Neuronal stem cell (in vitro differentiated cells): ENCODE data around the gene REXO2.

Source experiments
- DNase-seq: peaks from one replicate; pipeline ENCODE4 v3.0.0-alpha.2; 2013; ENCODE audit warnings: low spot score
- H2AFZ ChIP-seq: one replicate; pipeline ENCODE4 v1.6.1; 2013; ENCODE audit warnings: mild to moderate bottlenecking, low read length, inconsistent platforms
- H2AK5ac ChIP-seq: 2 replicates; pipeline ENCODE4 v1.6.1; 2013; ENCODE audit warnings: low read depth, mild to moderate bottlenecking, inconsistent platforms, low read length, moderate library complexity, mixed read lengths
- H2BK120ac ChIP-seq: 2 replicates; pipeline ENCODE4 v1.6.1; 2013; ENCODE audit warnings: low read depth, mild to moderate bottlenecking, inconsistent platforms, low read length, moderate library complexity, mixed read lengths
- H2BK12ac ChIP-seq: one replicate; pipeline ENCODE4 v1.6.1; 2013; ENCODE audit warnings: low read length, inconsistent platforms
- H2BK15ac ChIP-seq: 2 replicates; pipeline ENCODE4 v1.6.1; 2013; ENCODE audit warnings: mild to moderate bottlenecking, low read length, inconsistent platforms, mixed read lengths
- H2BK5ac ChIP-seq: one replicate; pipeline ENCODE4 v1.6.1; 2013; ENCODE audit warnings: inconsistent platforms, mild to moderate bottlenecking, low read length, moderate library complexity
- H3K14ac ChIP-seq: one replicate; pipeline ENCODE4 v1.6.1; 2013; ENCODE audit warnings: low read length, inconsistent platforms
- H3K18ac ChIP-seq: 2 replicates; pipeline ENCODE4 v1.6.1; 2013; ENCODE audit warnings: low read length, inconsistent platforms
- H3K23ac ChIP-seq: 2 replicates; pipeline ENCODE4 v1.6.1; 2013; ENCODE audit warnings: low read depth, mild to moderate bottlenecking, mixed read lengths, low read length, inconsistent platforms; ENCODE audit not compliant: poor library complexity
- H3K27ac ChIP-seq: replicated peaks from 3 replicates; pipeline ENCODE4 v1.5.1; 2013; ENCODE audit warnings: low read length, inconsistent platforms
- H3K27me3 ChIP-seq, 3 experiments: 2 replicates each; pipeline ENCODE4 v1.6.1; 2013; ENCODE audit warnings: low read length in 3 of 3, mild to moderate bottlenecking in 2 of 3, inconsistent platforms in 1 of 3, low read depth in 1 of 3, mixed read lengths in 1 of 3, moderate library complexity in 1 of 3; ENCODE audit not compliant: control insufficient read depth in 3 of 3, insufficient read depth in 3 of 3
- H3K36me3 ChIP-seq, 2 donors: replicated peaks in 1 of 2; 2 replicates each; pipeline ENCODE4 v1.6.1; 2013; ENCODE audit warnings: low read length in 2 of 2; ENCODE audit not compliant: control insufficient read depth in 2 of 2, insufficient read depth in 2 of 2
- H3K4ac ChIP-seq: 2 replicates; pipeline ENCODE4 v1.6.1; 2013; ENCODE audit warnings: inconsistent platforms, mild to moderate bottlenecking, low read length, moderate library complexity
- H3K4me1 ChIP-seq, 2 donors: 1 replicate in 1 of 2; 2 replicates in 1 of 2; pipeline ENCODE4 v1.6.1; 2013; ENCODE audit warnings: low read length in 2 of 2, low read depth in 1 of 2; ENCODE audit not compliant: control insufficient read depth in 2 of 2, insufficient read depth in 1 of 2
- H3K4me2 ChIP-seq: one replicate; pipeline ENCODE4 v1.6.1; 2013; ENCODE audit warnings: mild to moderate bottlenecking, low read length, inconsistent platforms; ENCODE audit not compliant: insufficient read depth, poor library complexity, severe bottlenecking
- H3K4me3 ChIP-seq, 2 donors: 2 replicates each; pipeline ENCODE4 v1.5.1; 2013; ENCODE audit warnings: low read length in 2 of 2, mild to moderate bottlenecking in 2 of 2, inconsistent platforms in 1 of 2, moderate library complexity in 1 of 2
- H3K79me1 ChIP-seq: one replicate; pipeline ENCODE4 v1.6.1; 2013; ENCODE audit warnings: low read depth, mild to moderate bottlenecking, inconsistent platforms, low read length, moderate library complexity
- H3K9ac ChIP-seq: one replicate; pipeline ENCODE4 v1.6.1; 2013; ENCODE audit warnings: mild to moderate bottlenecking, low read depth, low read length, inconsistent platforms; ENCODE audit not compliant: poor library complexity
- H3K9me3 ChIP-seq, 2 donors: replicated peaks in 1 of 2; 2 replicates each; pipeline versions ENCODE3 to v1.6.1; 2013; ENCODE audit warnings: low read length in 2 of 2, mild to moderate bottlenecking in 2 of 2, inconsistent platforms in 1 of 2, low read depth in 1 of 2, mixed read lengths in 1 of 2, moderate library complexity in 1 of 2; ENCODE audit not compliant: control insufficient read depth in 2 of 2, insufficient read depth in 1 of 2
- H4K8ac ChIP-seq: one replicate; pipeline ENCODE4 v1.6.1; 2013; ENCODE audit warnings: low read depth, mild to moderate bottlenecking, inconsistent platforms, low read length, moderate library complexity
- H4K91ac ChIP-seq: one replicate; pipeline ENCODE4 v1.6.1; 2013; ENCODE audit warnings: low read length, low read depth, mild to moderate bottlenecking, inconsistent platforms; ENCODE audit not compliant: poor library complexity
- WGBS, 2 donors: extraction: QIAGEN DNeasy Blood & Tissue Kit; methylation state at CpG; one replicate each; pipeline ENCODE4 v1.1.7; 2013; ENCODE audit warnings: missing lambda C conversion rate in 2 of 2, mixed read lengths in 1 of 2; ENCODE audit not compliant: insufficient read length in 2 of 2, insufficient replicate concordance in 1 of 2; ENCODE audit errors: extremely low coverage in 2 of 2; 5-methylcytosine and 5-hydroxymethylcytosine counted together

The REXO2 gene

GRCh38 chr11:114432893-114433292 is 6.4 kb upstream of the REXO2 start:
- no peaks in the 10 kb centered on the region for H3K36me3 ChIP-seq
- H3K23ac ChIP-seq: no peak overlapping the region
- H2AFZ ChIP-seq: no peak overlapping the region
- no peak overlapping the region for H2AK5ac ChIP-seq
- H2BK15ac ChIP-seq: no peak overlapping the region
- H3K9ac ChIP-seq: no peak overlapping the region
- no peak overlapping the region for H2BK120ac ChIP-seq
- no peak overlapping the region for H2BK12ac ChIP-seq
- no peak overlapping the region for H4K8ac ChIP-seq
- H3K79me1 ChIP-seq: no peaks in the 10 kb centered on the region
- H3K4me3 ChIP-seq: no peak overlapping the region
- no peak overlapping the region for H3K4ac ChIP-seq
- DNase-seq: no peak
- no peak overlapping the region for H4K91ac ChIP-seq
- WGBS, 2 donors: no CpG with 5 or more reads among the region's 3 CpGs
- H3K14ac ChIP-seq: no peak overlapping the region
- no peak overlapping the region for H3K18ac ChIP-seq
- no peaks in the 10 kb centered on the region for H3K4me1 ChIP-seq
- no peak overlapping the region for H3K27ac ChIP-seq
- H3K4me2 ChIP-seq: no peak overlapping the region
- H3K9me3 ChIP-seq: no peaks in the 10 kb centered on the region
- H3K27me3 ChIP-seq: no peaks in the 10 kb centered on the region
- H2BK5ac ChIP-seq: no peak overlapping the region

DNA sequence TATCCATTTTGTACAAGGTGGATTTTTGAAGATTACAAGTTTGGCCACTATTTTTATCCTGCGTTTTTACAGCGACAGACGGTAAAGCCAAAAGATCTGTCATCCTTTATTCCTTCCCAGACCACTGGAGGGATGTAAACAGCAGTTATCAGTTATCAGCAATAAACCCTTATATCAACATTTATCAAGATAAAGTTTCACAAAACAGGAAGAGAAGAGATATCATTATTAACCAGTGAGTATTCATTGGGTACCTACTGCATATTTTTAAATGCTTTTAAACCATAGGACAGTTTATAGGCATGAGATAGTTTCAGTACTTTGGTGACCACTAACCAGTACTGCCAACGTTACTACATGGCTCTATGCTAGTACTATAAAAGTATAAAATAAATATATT is 5.9 kb upstream of the REXO2 start:
- H3K9me3 ChIP-seq: no peaks in the 10 kb centered on the region
- no peak overlapping the region for H2AFZ ChIP-seq
- no peaks in the 10 kb centered on the region for H3K36me3 ChIP-seq
- no peak overlapping the region for H3K18ac ChIP-seq
- H3K4ac ChIP-seq: no peak overlapping the region
- no peak overlapping the region for H2BK120ac ChIP-seq
- H3K27ac ChIP-seq: no peak overlapping the region
- WGBS, 2 donors: no CpG with 5 or more reads among the region's 4 CpGs
- H3K27me3 ChIP-seq: no peaks in the 10 kb centered on the region
- no peak overlapping the region for H3K23ac ChIP-seq
- no peak overlapping the region for H4K8ac ChIP-seq
- H2BK12ac ChIP-seq: no peak overlapping the region
- H3K4me1 ChIP-seq: no peaks in the 10 kb centered on the region
- no peak overlapping the region for H3K14ac ChIP-seq
- H2BK5ac ChIP-seq: no peak overlapping the region
- H3K4me2 ChIP-seq: no peak overlapping the region
- no peak overlapping the region for H2AK5ac ChIP-seq
- H3K9ac ChIP-seq: no peak overlapping the region
- no peaks in the 10 kb centered on the region for H3K79me1 ChIP-seq
- no peak overlapping the region for H2BK15ac ChIP-seq
- no peak overlapping the region for H4K91ac ChIP-seq
- no peak overlapping the region for H3K4me3 ChIP-seq
- no peak for DNase-seq

- Histone ChIP-seq H4K8ac (no peak overlapping the region), H3K9me3 (no peaks in the 10 kb centered on the region), H2BK15ac (no peak overlapping the region), H3K14ac (no peak overlapping the region), H2BK120ac (no peak overlapping the region), H3K4me1 (peaks cover 0 to 4% of the 10 kb centered on the region in 2 donors), H3K23ac (no peak overlapping the region), H3K4me2 (no peak overlapping the region), H2AFZ (peak overlapping the region; percentile 98), H2BK12ac (no peak overlapping the region), H3K18ac (no peak overlapping the region), H3K9ac (no peak overlapping the region), H2BK5ac (no peak overlapping the region), H2AK5ac (no peak overlapping the region), H3K27ac (no peak overlapping the region), H4K91ac (no peak overlapping the region), H3K27me3 (no peaks in the 10 kb centered on the region), H3K36me3 (no peaks in the 10 kb centered on the region), H3K4me3 (no peak overlapping the region), H3K79me1 (no peaks in the 10 kb centered on the region), H3K4ac (no peak overlapping the region)
- no peak for DNase-seq
- WGBS, 2 donors: no CpG with 5 or more reads among the region's 6 CpGs
Measured at GRCh38 chr11:114438303-114438702, 964 bp upstream of the REXO2 start.

DNA sequence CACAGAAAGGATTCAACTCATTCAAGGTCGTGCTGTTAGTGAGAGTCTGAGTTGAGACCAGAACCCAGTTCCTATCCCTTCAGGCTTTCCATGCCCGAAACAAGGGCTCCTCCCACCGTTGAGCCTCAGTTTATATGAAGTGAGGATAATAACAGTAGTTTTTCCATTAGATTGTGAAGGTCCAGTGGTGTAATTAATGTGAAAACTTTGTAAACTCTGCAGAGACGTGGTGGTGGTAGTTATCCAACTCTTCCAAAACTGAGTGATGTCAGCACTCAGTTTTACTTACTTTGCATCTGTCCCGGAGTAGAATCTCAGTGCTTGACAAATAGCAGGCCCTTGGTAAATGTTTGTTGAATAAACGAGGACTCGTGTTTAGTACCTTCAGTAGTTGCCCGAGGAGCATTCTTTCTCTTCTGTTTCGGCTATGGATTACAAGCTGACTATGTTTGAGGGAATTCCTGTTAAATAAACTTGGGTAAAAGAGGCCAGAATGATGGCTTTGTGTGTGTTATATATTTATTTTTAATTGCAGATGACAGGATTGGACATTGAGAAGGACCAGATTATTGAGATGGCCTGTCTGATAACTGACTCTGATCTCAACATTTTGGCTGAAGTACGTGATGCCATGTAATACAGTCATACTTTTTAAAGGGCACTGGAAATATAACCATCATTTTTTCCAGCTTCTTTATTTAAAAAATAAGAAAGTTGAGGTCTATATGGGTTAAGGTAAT is 1.0 kb downstream of the REXO2 start:
- WGBS, 2 donors: no CpG with 5 or more reads among the region's 10 CpGs
- Histone ChIP-seq H3K79me1 (no peaks in the 10 kb centered on the region), H3K4me2 (peak overlapping the region; percentile 82), H3K18ac (no peak overlapping the region), H3K23ac (no peak overlapping the region), H3K27me3 (no peaks in the 10 kb centered on the region), H3K9me3 (no peaks in the 10 kb centered on the region), H2BK5ac (no peak overlapping the region), H2BK120ac (no peak overlapping the region), H3K14ac (no peak overlapping the region), H3K4me1 (peaks cover 0 to 4% of the 10 kb centered on the region in 2 donors), H2AK5ac (no peak overlapping the region), H3K36me3 (no peaks in the 10 kb centered on the region), H3K9ac (no peak overlapping the region), H2BK15ac (no peak overlapping the region), H3K4me3 (peak overlapping the region; percentile 92 to 99), H3K4ac (no peak overlapping the region), H4K8ac (no peak overlapping the region), H2AFZ (peak overlapping the region; percentile 98), H3K27ac (no peak overlapping the region), H4K91ac (no peak overlapping the region), H2BK12ac (no peak overlapping the region)
- no peak for DNase-seq
